GM19455 (cell line): Measurements from ENCODE around the gene FAM3B.
"Not testable (repeated sequence)": the region's sequence is repeated elsewhere in the genome, so short reads cannot be mapped to it uniquely, and the experiment has no call there.

Experiments used
- ATAC-seq: cut with Tn5 transposase; IDR thresholded peaks from one replicate; pipeline ENCODE4 v1.9.1; 2021; ENCODE audit not compliant: unreplicated experiment

The FAM3B gene

GRCh38 chr21:41349619-41350390 lies 33.2 kb downstream of the FAM3B start:
- ATAC-seq = no peak

GRCh38 chr21:41350436-41351155 lies 34.0 kb downstream of the FAM3B start:
- no peak for ATAC-seq

GRCh38 chr21:41357546-41357945 lies 40.9 kb downstream of the FAM3B start:
- no peak for ATAC-seq

- no peak for ATAC-seq
These were observed 41.9 kb downstream of the FAM3B start for GRCh38 chr21:41358193-41359166.

- no peak for ATAC-seq
These were observed 42.7 kb downstream of the FAM3B start for GRCh38 chr21:41359286-41359685.

GRCh38 chr21:41359754-41360071 lies 43.1 kb downstream of the FAM3B start:
- ATAC-seq = not testable (repeated sequence)

DNA sequence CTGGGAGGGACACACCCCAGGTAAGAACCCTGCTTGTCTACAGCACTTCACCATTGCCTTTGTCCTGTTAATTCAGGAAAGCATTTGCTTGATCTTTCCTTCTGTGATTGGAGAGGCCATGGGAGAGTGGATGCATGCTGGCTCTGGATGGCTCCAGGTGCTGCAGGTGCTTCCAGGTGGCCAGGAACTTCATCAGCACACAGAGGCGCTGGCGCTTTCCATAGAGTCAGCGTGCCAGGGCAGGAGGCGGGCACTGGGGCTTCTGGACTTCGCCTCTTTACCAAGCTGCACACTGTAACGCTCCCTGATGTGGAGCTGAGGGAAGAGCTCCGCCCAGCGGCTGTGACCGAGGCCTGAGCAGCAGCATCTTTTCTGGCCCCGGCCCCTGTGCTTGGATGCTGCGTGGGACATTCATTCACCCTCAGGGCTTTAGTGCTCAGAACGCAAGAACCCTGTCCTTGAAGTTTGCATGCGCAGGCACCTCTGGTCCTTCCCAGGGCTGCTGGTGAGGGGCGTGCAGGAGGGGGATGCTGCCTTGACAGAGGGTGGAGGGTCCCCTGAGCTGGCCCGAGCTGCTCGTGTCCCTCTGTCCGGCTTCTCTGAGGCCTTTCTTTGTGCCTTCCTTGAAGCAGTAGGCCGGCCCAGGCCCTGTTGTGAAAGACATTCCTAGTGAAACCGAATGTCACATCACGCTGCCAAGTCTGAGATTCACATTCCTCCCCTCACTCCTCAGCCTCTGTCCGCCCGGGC lies 43.6 kb downstream of the FAM3B start:
- ATAC-seq = no peak

- ATAC-seq = no peak
These were observed 44.6 kb downstream of the FAM3B start for GRCh38 chr21:41361053-41361785.

GRCh38 chr21:41361786-41362604 lies 45.4 kb downstream of the FAM3B start, which contains the start of gene MX2:
MX2 (plus strand) TSS chr21:41362027; CDS start chr21:41376907, 14,880 bp downstream.
- ATAC-seq = peak; percentile 53

- ATAC-seq = no peak
These were observed 46.2 kb downstream of the FAM3B start for GRCh38 chr21:41362605-41363369.

DNA sequence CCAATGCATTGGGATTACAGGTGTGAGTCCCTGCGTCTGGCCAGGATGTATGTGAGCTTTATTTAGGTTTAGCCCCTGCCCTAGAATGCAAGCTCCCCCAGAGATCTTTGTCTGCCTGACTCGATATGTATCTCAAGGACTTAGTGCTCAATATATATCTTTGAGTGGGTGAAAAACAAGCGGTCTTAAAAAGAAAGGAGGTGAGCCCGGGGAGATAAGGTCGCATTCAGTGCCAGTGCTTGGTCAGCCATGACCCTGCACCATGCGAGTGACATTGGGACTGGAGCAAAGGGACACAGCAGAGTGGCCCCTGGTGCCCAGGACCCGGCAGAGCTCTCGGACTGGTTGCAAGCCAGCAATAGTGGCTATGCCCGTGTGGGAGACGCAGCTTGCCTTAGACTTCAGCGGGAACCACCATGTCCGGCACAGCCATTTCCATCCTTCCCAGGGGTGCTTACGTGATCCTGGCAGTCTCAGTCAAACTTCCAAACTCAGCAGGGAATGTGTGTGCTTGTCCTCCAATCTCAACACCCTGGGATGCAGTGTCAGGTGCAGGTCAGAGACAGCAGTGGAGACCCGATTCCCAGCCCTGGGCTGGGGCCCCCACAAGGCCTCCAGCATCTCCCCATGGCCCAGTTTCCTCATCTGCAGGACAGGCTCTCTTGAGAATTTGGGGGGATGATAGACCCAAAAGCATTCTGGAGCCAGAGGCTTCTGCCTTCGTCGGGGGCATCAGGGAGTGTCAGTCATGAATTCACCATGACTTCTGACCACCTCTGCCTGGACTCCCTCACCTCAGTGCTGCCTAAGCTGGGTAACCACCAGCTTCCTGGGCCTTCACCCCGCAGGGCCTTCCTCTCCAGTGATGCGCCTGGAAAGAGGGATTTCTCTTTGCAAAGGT lies 47.0 kb downstream of the FAM3B start:
- ATAC-seq = no peak

- ATAC-seq = no peak
These were observed 47.7 kb downstream of the FAM3B start for GRCh38 chr21:41364308-41364707.

DNA sequence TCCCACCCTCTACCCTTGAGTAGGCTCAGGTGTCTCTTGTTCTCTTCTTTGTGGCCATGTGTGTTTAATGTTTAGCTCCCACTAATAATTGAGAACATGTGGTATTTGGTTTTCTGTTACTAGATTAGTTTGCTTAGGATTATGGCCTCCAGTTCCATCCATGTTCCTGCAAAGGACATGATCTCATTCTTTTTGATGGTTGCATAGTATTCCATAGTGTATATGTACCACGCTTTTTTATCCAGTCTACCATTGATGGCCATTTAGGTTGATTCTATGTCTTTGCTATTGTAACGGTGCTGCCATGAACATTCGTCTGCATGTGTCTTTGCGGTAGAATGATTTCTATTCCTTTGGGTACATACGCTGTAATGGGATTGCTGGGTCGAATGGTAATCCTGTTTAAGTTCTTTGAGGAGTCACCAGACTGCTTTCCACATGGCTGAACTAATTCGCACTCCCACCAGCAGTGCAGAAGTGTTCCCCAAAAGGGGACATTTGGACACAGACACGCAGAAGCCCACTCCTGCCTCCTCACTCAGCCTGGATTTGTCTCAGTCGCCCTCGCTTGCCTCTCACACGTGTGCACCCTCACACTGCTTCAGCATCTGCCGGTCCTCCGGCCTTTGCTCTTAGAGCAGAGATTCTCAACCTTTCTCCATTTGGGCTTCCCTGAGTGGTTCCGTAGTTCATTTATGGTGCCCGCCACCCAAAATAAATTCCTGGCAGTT lies 48.9 kb downstream of the FAM3B start:
- no peak for ATAC-seq

DNA sequence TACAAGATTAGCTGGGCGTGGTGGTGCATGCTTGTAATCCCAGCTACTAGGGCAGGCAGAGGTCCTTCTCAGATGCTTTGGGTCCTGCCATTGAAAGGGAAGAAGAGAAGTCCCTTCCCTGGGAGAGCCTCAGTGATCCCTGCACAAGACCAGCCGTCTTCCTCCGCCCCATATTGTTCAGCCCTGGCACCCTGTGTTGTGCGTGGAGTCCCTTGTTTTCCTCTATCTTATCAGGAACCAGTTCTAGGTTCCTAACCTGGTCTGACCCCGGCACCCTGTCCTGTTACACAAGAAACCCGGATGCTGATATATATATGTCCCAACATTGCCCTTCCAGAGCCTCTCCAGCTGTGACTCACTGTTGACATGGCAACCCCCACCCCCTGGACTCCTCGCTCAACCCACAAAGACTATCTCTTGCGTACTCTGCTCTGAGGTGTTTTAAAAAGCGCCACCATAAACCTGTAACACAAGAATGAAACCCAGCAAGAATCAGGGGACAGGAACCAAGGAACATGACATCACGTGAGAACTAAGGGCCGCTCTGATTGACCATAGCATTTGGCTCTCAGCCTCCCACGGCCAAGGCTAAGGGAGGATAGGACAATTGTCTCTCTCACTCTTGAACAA lies 50.0 kb downstream of the FAM3B start:
- no peak for ATAC-seq

GRCh38 chr21:41367301-41367944 lies 50.8 kb downstream of the FAM3B start:
- peak; percentile 3 for ATAC-seq
